ENCODE data around the gene ETS2.

DNA sequence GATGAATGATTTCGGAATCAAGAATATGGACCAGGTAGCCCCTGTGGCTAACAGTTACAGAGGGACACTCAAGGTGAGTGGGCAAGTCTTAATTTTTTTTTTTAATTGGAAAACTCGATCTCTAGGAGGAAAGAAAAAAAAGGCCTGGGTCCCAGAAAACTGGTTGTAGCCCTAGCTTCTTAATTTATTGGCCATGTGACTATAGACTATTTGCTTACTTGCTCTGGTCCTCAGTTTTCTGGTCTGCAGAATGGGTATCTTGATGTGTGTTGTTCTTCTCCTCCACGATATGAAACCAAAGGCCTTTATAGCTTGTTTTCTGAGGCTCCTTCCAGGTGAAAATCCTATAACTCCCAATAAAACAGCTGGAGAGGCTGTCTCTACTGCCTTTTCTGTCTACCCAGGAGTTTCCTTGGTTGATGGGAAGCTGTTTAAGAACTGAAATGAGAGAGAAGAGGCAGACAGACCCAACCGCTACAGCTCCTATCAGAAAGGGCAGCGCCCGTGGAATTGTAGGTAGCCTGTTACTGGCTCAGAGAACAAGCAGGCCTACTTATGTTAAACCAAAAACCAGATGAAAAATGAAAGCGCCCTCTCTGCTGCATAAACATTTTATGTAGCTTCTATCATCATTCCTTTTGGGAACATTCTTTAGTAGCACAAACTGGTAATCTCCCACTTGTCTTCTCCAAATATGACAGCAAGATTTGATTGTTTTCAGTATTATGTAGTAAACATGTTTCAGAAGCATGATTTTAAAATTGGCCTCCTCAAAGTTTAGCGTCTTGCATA is 4.5 kb downstream of the ETS2 start:
- no peak for TF ChIP-seq POLR2A (IDR thresholded peaks at IDR 0.05)
- TF ChIP-seq, protein P1, sequence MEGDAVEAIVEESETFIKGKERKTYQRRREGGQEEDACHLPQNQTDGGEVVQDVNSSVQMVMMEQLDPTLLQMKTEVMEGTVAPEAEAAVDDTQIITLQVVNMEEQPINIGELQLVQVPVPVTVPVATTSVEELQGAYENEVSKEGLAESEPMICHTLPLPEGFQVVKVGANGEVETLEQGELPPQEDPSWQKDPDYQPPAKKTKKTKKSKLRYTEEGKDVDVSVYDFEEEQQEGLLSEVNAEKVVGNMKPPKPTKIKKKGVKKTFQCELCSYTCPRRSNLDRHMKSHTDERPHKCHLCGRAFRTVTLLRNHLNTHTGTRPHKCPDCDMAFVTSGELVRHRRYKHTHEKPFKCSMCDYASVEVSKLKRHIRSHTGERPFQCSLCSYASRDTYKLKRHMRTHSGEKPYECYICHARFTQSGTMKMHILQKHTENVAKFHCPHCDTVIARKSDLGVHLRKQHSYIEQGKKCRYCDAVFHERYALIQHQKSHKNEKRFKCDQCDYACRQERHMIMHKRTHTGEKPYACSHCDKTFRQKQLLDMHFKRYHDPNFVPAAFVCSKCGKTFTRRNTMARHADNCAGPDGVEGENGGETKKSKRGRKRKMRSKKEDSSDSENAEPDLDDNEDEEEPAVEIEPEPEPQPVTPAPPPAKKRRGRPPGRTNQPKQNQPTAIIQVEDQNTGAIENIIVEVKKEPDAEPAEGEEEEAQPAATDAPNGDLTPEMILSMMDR (IDR thresholded peaks at IDR 0.05) = no peak

Data from ovary (tissue), 3 donors.